ENCODE measurements around the gene MDFIC2.
"Not testable (repeated sequence)": the region's sequence is repeated elsewhere in the genome, so short reads cannot be mapped to it uniquely, and the experiment has no call there.

MDFIC2 gene

DNA sequence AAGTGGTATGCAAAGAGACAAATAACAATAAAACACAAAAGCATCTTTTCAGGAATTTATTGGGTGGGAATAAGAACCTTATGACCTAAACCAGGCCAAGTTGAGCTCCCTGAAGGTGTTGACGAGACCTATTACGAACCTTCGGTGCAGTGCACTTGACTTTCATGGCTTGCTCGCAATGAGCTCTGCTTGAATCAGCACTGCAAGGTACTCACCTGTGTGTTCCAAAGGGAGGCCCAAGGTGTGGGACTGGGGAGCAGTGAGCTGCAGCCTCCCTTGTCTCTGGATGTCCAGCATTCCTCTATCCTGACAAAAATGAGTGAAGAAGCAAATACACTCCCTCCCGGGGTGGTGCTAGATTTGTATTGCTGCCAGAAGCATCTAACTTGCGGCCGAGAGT, at the start of gene MDFIC2:
Gene MDFIC2, minus strand, starts transcription at position 303 of the 400 bp plus-strand sequence. CDS start 665 bp downstream, outside the sequence.
- Histone ChIP-seq H2AFZ (ENCODE audit: low read length, unreplicated experiment) (no peak within 1 kb of the TSS), H3K36me3 (ENCODE audit: insufficient read depth, low read length) (no peaks in the 10 kb centered on the region), H3K4me1 (ENCODE audit: control insufficient read depth, insufficient read depth, low read length, unreplicated experiment) (no peaks in the 10 kb centered on the region), H3K4me3 (ENCODE audit: low read depth, low read length) (no peak within 1 kb of the TSS), H3K27ac (ENCODE audit: low read depth, low read length) (no peak within 1 kb of the TSS), H3K27me3 (ENCODE audit: insufficient read depth, low read length) (no peaks in the 10 kb centered on the region), H3K79me2 (ENCODE audit: control insufficient read depth, insufficient read depth, low read length, unreplicated experiment) (no peaks in the 10 kb centered on the region)

- H3K36me3 ChIP-seq (ENCODE audit: insufficient read depth, low read length), result no peaks in the 10 kb centered on the region
- H3K79me2 ChIP-seq (ENCODE audit: control insufficient read depth, insufficient read depth, low read length, unreplicated experiment), result no peaks in the 10 kb centered on the region
- H3K4me1 ChIP-seq (ENCODE audit: control insufficient read depth, insufficient read depth, low read length, unreplicated experiment), result no peaks in the 10 kb centered on the region
- peaks cover 6% of the 10 kb centered on the region; the same call in 1 of the 2 replicates for H3K27me3 ChIP-seq (ENCODE audit: insufficient read depth, low read length)
- H3K4me3 ChIP-seq (ENCODE audit: low read depth, low read length), result no peak overlapping the region
- H3K27ac ChIP-seq (ENCODE audit: low read depth, low read length), result no peak overlapping the region
- H2AFZ ChIP-seq (ENCODE audit: low read length, unreplicated experiment), result no peak overlapping the region
Measured at GRCh38 chr3:70360979-70361760, 48.7 kb upstream of the MDFIC2 start.

DNA sequence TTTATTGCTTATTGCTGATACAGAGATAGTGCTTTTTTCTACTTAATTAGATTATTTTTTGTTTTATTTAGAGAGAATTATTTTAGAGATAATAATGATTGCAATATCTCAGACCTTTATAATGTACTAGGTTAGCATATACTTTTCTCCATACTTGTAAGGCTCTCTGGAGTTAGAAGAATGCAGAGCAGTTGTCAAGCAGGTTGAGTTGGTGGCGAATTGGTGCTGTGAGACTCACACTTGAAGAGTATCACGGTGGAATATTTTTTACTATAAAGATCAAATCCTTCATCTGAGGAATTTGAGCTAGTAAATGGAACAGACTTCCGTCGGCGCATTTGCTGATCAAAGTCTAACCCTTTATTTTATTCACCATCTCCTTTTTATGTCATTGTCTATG, 47.3 kb upstream of the MDFIC2 start:
- Histone ChIP-seq H3K36me3 (ENCODE audit: insufficient read depth, low read length) (no peaks in the 10 kb centered on the region), H3K27me3 (ENCODE audit: insufficient read depth, low read length) (peaks cover 6% of the 10 kb centered on the region; the same call in 1 of the 2 replicates), H3K27ac (ENCODE audit: low read depth, low read length) (no peak overlapping the region), H2AFZ (ENCODE audit: low read length, unreplicated experiment) (no peak overlapping the region), H3K4me1 (ENCODE audit: control insufficient read depth, insufficient read depth, low read length, unreplicated experiment) (no peaks in the 10 kb centered on the region), H3K4me3 (ENCODE audit: low read depth, low read length) (no peak overlapping the region), H3K79me2 (ENCODE audit: control insufficient read depth, insufficient read depth, low read length, unreplicated experiment) (no peaks in the 10 kb centered on the region)

DNA sequence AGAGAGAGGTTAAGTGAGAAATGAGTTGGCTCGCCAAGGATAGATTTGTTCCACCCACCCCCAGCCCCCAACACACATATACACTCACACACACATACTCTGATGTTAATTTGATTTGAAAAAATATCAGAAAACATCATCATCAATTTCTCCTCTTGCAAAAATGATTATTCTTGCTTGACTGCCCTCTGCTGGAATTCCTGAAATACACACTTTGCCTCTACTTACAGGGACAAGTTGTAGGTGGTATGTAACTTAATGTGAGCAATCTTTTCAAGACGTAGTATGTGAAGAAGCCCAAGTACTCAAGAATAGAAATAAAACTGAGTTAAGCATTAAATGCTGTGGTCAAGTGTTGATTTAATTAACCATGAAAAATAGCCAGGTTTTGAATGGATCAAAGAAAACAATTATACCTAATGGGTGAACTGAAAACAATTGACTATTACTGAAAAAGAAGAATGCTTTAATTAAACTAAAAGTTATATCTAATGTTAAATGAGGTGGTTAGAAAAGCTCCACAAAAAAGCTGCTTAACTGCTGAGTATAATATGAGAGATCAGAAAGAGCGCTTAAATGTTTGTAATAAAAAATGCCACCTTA, 46.6 kb upstream of the MDFIC2 start:
- Histone ChIP-seq H3K79me2 (ENCODE audit: control insufficient read depth, insufficient read depth, low read length, unreplicated experiment) (no peaks in the 10 kb centered on the region), H3K36me3 (ENCODE audit: insufficient read depth, low read length) (no peaks in the 10 kb centered on the region), H3K4me3 (ENCODE audit: low read depth, low read length) (no peak overlapping the region), H3K27ac (ENCODE audit: low read depth, low read length) (no peak overlapping the region), H3K27me3 (ENCODE audit: insufficient read depth, low read length) (peaks cover 6% of the 10 kb centered on the region; the same call in 1 of the 2 replicates), H2AFZ (ENCODE audit: low read length, unreplicated experiment) (no peak overlapping the region), H3K4me1 (ENCODE audit: control insufficient read depth, insufficient read depth, low read length, unreplicated experiment) (no peaks in the 10 kb centered on the region)

- Histone ChIP-seq H3K4me3 (ENCODE audit: low read depth, low read length) (no peak overlapping the region), H3K4me1 (ENCODE audit: control insufficient read depth, insufficient read depth, low read length, unreplicated experiment) (no peaks in the 10 kb centered on the region), H3K36me3 (ENCODE audit: insufficient read depth, low read length) (no peaks in the 10 kb centered on the region), H2AFZ (ENCODE audit: low read length, unreplicated experiment) (no peak overlapping the region), H3K27ac (ENCODE audit: low read depth, low read length) (no peak overlapping the region), H3K27me3 (ENCODE audit: insufficient read depth, low read length) (no peaks in the 10 kb centered on the region), H3K79me2 (ENCODE audit: control insufficient read depth, insufficient read depth, low read length, unreplicated experiment) (no peaks in the 10 kb centered on the region)
Measured at GRCh38 chr3:70352215-70352614, 39.8 kb upstream of the MDFIC2 start.

DNA sequence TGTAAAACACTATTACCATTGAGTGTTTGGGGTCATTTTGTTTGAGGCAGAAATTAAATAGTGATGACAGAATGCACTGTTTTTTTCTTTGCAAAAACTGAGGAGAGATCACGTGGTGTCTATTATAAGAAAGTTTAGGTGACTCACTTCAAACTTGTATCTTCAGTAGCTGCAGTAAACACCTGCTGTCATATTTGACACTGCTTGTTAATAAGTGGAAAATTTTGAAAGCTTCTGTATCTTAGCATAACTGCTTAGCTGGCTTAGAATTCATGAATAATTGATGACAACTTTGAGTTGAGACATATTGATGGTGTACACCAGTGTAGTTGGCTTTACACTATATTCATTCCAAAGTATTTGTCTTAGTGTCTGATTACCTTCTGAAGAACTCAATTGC, 29.7 kb upstream of the MDFIC2 start:
- H3K36me3 ChIP-seq (ENCODE audit: insufficient read depth, low read length), result no peaks in the 10 kb centered on the region
- no peaks in the 10 kb centered on the region for H3K27me3 ChIP-seq (ENCODE audit: insufficient read depth, low read length)
- H3K27ac ChIP-seq (ENCODE audit: low read depth, low read length), result no peak overlapping the region
- H2AFZ ChIP-seq (ENCODE audit: low read length, unreplicated experiment), result no peak overlapping the region
- H3K79me2 ChIP-seq (ENCODE audit: control insufficient read depth, insufficient read depth, low read length, unreplicated experiment), result no peaks in the 10 kb centered on the region
- no peaks in the 10 kb centered on the region for H3K4me1 ChIP-seq (ENCODE audit: control insufficient read depth, insufficient read depth, low read length, unreplicated experiment)
- H3K4me3 ChIP-seq (ENCODE audit: low read depth, low read length), result no peak overlapping the region

DNA sequence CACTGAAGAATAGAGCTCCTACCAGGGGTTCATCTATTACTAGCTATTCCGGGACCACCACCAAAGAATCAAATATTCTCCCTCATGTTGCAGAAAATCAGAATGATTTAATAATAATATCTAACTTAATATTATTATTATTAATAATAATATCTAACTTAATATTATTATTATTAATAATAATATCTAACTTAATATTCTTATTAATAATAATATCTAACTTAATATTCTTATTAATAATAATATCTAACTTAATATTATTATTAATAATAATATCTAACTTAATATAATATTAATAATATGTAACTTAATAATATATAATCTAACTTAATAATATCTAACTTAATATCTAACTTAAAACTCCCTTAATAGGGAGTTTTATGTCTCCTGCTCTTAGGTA, 24.4 kb upstream of the MDFIC2 start:
- H3K27me3 ChIP-seq (ENCODE audit: insufficient read depth, low read length); H2AFZ ChIP-seq (ENCODE audit: low read length, unreplicated experiment); H3K4me3 ChIP-seq (ENCODE audit: low read depth, low read length); H3K79me2 ChIP-seq (ENCODE audit: control insufficient read depth, insufficient read depth, low read length, unreplicated experiment); H3K36me3 ChIP-seq (ENCODE audit: insufficient read depth, low read length); H3K4me1 ChIP-seq (ENCODE audit: control insufficient read depth, insufficient read depth, low read length, unreplicated experiment); H3K27ac ChIP-seq (ENCODE audit: low read depth, low read length): not testable (repeated sequence)

GRCh38 chr3:70333080-70333479, 20.6 kb upstream of the MDFIC2 start:
- H3K27ac ChIP-seq (ENCODE audit: low read depth, low read length), result no peak overlapping the region
- no peak overlapping the region for H2AFZ ChIP-seq (ENCODE audit: low read length, unreplicated experiment)
- H3K36me3 ChIP-seq (ENCODE audit: insufficient read depth, low read length), result no peaks in the 10 kb centered on the region
- no peaks in the 10 kb centered on the region for H3K27me3 ChIP-seq (ENCODE audit: insufficient read depth, low read length)
- no peak overlapping the region for H3K4me3 ChIP-seq (ENCODE audit: low read depth, low read length)
- H3K4me1 ChIP-seq (ENCODE audit: control insufficient read depth, insufficient read depth, low read length, unreplicated experiment), result no peaks in the 10 kb centered on the region
- H3K79me2 ChIP-seq (ENCODE audit: control insufficient read depth, insufficient read depth, low read length, unreplicated experiment), result no peaks in the 10 kb centered on the region

DNA sequence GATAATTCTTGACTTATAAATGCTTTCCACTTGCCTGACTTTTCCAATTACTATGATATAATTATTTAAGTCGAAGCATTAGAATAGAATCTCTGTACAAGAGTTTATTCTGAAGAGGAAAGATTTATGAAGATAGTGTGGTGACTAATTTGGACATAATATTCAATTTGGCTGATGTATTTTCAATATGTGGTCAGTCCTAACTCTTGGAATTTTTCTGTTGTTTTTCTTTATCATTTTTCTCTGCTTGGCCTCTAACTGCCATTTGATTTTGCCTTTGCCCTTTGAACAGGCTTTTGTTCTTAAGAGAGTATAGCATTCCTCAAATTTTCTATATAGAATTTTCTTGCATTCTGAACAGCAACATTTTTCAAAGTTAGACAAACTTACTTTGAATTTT, 2.6 kb upstream of the MDFIC2 start:
- Histone ChIP-seq H3K79me2 (ENCODE audit: control insufficient read depth, insufficient read depth, low read length, unreplicated experiment) (no peaks in the 10 kb centered on the region), H3K36me3 (ENCODE audit: insufficient read depth, low read length) (no peaks in the 10 kb centered on the region), H3K27me3 (ENCODE audit: insufficient read depth, low read length) (no peaks in the 10 kb centered on the region), H2AFZ (ENCODE audit: low read length, unreplicated experiment) (no peak overlapping the region), H3K4me1 (ENCODE audit: control insufficient read depth, insufficient read depth, low read length, unreplicated experiment) (no peaks in the 10 kb centered on the region), H3K4me3 (ENCODE audit: low read depth, low read length) (no peak overlapping the region), H3K27ac (ENCODE audit: low read depth, low read length) (no peak overlapping the region)

DNA sequence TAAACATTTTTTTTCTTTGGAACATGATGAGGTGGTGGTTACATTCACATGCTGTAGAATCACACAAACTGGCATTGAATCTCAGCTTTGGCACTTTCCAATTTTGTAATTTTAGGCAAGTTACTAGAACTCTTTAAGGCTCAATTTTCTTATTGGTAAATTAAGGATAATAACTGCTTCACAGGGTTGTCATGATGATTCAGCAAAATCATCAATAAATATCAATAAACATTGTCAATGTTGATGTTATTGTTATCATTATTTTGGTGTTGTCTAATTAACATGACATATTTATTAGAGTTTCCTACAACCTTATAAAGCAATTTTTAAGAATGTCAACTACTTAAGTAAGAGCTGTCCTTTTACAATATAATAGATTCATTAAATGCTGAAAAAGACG, 1.6 kb downstream of the MDFIC2 start:
- Histone ChIP-seq H3K4me3 (ENCODE audit: low read depth, low read length) (no peak overlapping the region), H3K27ac (ENCODE audit: low read depth, low read length) (no peak overlapping the region), H2AFZ (ENCODE audit: low read length, unreplicated experiment) (no peak overlapping the region), H3K4me1 (ENCODE audit: control insufficient read depth, insufficient read depth, low read length, unreplicated experiment) (no peaks in the 10 kb centered on the region), H3K27me3 (ENCODE audit: insufficient read depth, low read length) (no peaks in the 10 kb centered on the region), H3K79me2 (ENCODE audit: control insufficient read depth, insufficient read depth, low read length, unreplicated experiment) (no peaks in the 10 kb centered on the region), H3K36me3 (ENCODE audit: insufficient read depth, low read length) (no peaks in the 10 kb centered on the region)

- no peaks in the 10 kb centered on the region for H3K4me1 ChIP-seq (ENCODE audit: control insufficient read depth, insufficient read depth, low read length, unreplicated experiment)
- H3K4me3 ChIP-seq (ENCODE audit: low read depth, low read length), result no peak overlapping the region
- no peak overlapping the region for H3K27ac ChIP-seq (ENCODE audit: low read depth, low read length)
- no peak overlapping the region for H2AFZ ChIP-seq (ENCODE audit: low read length, unreplicated experiment)
- H3K27me3 ChIP-seq (ENCODE audit: insufficient read depth, low read length), result no peaks in the 10 kb centered on the region
- H3K36me3 ChIP-seq (ENCODE audit: insufficient read depth, low read length), result no peaks in the 10 kb centered on the region
- no peaks in the 10 kb centered on the region for H3K79me2 ChIP-seq (ENCODE audit: control insufficient read depth, insufficient read depth, low read length, unreplicated experiment)
Measured at GRCh38 chr3:70309591-70309990, 2.8 kb downstream of the MDFIC2 start.
